NCI-H2107 treated with DMSO at 0.1 percent for 48 hours (cell line): ENCODE data around the gene DHRSX.
"Not testable (repeated sequence)": the region's sequence is repeated elsewhere in the genome, so short reads cannot be mapped to it uniquely, and the experiment has no call there.

Source experiments
- DNase-seq: peaks from one replicate; lab custom pipeline; 2025; ENCODE audit not compliant: unreplicated experiment; lab: John Stamatoyannopoulos, UW

Gene DHRSX

DNA sequence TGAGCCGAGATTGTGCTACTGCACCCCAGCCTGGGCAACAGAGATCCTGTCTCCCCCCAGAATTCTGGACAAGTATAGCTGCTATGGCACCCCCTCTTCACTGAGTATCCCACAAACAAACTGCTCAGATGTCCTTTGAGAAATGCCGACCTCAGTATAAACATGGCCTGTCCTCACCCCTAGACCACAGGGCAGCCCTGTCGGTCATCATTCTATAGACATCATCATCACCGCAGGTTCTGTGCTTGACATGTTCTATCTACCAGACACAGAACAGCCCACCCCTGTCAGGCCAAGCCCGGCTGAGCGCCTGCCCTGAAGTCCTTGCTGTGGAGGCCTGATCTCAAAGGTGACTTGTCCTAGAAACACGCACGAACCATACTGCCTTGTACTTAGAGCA, 232.9 kb downstream of the DHRSX start:
- no peak for DNase-seq

DNA sequence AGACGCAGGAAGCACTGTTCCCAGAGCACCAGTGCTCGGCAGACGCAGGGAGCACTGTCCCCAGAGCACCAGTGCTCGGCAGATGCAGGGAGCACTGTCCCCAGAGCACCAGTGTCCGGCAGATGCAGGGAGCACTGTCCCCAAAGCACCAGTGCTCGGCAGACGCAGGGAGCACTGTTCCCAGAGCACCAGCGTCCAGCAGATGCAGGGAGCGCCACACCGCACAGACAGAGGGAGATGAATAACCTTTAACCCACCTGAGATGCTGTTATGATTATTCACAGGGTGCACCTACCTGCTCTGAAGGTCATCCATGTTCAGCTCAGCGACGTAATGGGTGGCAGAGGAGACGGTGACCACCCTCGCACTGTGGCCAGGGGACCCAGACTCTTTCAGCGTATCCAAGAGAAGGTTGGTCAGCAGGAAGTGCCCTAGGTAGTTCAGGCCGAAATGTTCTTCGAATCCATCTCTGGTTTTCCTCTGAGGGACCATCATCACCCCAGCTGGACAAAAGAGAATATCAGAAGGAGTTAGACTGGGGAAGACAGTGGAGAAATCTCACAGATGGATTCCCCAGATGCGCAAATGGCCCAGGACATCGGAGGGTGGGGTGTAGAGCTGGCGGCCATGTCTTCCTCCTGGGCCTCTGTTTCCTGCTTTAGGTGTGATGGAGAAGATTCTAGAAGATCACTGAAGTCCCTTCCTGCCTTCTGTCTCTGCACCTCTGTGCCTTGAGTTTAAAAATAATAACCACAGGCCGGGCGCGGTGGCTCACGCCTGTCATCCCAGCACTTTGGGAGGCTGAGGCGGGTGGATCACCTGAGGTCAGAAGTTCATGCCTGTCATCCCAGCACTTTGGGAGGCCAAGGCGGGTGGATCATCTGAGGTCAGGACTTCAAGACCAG, 234.1 kb downstream of the DHRSX start:
- DNase-seq = no peak

GRCh38 chrX:2265658-2266444, 234.9 kb downstream of the DHRSX start:
- DNase-seq = not testable (repeated sequence)

DNA sequence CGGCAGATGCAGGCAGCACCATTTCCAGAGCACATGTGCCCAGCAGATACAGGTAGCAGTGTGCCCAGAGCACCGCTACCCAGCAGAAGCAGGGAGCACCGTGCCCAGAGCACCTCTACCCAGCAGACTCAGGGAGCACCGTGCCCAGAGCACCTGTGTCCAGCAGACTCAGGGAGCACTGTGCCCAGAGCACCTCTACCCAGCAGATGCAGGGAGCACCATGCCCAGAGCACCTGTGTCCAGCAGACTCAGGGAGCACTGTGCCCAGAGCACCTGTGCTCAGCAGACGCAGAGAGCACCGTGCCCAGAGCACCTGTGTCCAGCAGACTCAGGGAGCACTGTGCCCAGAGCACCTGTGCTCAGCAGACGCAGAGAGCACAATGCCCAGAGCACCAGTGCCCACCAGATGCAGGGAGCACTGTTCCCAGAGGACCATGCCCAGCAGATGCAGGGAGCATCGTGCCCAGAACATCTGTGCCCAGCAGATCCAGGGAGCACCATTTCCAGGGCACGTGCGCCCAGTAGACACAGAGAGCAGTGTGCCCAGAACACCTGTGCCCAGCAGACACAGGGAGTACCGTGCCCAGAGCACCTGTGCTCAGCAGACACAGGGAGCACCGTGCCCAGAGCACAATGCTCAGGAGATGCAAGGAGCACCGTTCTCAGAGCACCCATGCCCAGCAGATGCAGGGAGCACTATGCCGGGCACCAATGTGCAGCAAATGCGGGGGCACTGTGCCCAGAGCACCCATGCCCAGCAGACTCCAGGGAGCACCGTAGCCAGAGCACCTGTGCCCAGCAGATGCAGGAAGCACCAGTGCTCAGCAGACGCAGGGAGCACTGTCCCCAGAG, 236.4 kb downstream of the DHRSX start:
- no peak for DNase-seq

DNA sequence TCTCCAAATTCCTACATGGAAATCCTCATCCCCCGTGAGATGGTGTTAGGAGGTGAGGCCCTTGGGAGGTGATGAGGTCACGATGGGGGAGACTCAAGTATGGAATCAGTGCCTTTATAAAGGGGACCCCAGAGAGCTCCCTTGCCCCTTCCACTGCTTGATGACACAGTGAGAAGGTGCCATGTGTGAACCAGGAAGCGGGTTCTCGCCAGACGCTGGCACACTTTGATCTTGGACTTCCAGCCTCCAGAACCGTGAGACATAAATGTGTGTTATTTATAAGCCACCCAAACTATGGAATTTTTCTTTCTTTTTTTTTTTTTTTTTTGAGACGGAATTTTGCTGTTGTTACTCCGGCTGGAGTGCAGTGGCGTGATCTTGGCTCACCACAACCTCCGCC, 237.6 kb downstream of the DHRSX start:
- no peak for DNase-seq

GRCh38 chrX:2262668-2263055, 238.1 kb downstream of the DHRSX start:
- DNase-seq = no peak

DNA sequence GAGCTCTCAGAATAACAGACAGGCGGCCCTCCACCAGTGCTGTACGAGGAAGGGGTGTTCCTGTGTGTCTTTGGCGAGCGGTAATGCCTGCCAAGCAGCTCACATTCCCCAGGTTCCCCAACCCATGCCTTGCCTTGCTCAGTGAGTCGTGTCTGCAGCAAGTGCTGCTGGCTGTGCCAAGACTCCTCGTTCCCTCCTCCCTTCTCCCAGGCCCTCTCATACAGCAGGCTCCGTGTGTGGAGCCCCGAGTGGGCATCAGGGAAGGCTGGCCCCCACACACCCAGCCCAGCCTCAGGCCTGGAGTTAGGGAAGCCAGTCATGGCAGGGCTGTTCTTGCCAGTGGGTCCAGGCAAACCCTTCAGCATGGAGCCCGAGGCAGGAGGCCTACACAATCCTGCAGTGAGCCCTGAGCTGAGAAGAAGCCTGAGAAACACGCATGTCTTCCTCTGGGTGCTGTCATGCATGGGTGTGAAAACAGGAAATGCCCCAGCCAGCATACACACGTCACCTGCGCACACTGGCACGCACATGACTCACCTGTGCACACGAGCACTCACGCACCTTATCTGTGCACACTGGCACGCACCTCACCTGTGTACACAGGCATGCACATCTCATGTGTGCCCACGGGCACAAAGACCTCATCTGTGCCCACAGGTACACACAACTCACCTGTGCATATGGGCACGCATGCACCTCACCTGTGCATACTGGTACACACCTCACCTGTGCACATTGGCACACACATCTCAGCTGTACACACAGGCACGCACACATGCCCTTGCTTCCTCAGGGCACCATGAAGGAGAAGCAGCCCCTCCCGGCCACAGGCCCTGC, 238.7 kb downstream of the DHRSX start:
- no peak for DNase-seq

DNA sequence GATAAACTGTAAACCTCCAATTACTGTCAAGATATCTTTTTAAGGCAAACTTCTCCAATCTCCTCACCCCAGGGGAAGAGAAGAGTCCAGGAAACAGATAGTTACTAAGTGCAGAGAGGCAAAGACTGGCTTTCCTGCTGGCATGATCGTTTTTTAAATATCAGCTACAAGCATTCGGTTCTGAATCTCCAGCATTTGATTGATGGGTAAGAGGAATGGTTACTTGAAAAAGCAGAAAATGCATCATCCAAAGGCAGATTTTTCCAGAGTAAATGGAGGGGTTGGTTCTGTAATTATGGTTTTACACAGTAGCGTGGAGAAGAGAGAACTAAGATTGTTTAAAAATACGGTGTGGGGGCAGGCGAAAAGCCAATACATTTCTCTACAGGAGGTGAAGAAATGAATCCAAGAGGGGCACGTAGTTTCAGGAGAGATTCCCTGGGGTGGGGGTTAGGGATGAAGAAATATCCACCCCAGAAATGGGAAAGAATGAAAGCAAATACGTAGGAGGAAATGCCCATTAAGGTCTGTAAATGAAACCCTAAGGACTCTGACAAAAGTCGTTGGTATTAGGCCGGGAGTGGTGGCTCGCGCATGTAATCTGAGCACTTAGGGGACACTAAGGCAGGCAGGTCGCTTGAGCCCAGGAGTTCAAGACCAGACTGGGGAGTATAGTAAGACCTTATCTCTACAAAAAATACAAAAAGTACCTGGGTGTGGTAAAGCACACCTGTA, 248.3 kb downstream of the DHRSX start:
- DNase-seq = no peak

DNA sequence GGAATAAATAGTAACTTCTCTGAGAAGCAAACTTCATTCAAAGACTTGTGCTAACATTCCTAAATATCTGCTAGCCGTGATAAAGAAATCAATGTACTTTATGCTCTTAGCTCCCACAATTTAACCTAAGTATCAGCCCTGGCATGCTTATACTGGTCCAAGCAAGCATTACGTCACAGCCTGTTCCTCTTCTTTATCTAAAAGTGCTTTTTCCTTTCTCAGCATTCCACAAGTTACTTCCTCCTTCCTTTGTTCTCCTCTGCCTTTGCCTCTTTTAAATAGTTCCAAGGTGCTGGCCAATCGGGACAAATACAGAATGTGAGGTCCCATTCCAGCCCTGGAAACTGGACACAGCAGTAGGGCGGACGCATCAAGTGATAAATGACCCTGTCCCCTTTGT, 249.6 kb downstream of the DHRSX start:
- DNase-seq = no peak

DNA sequence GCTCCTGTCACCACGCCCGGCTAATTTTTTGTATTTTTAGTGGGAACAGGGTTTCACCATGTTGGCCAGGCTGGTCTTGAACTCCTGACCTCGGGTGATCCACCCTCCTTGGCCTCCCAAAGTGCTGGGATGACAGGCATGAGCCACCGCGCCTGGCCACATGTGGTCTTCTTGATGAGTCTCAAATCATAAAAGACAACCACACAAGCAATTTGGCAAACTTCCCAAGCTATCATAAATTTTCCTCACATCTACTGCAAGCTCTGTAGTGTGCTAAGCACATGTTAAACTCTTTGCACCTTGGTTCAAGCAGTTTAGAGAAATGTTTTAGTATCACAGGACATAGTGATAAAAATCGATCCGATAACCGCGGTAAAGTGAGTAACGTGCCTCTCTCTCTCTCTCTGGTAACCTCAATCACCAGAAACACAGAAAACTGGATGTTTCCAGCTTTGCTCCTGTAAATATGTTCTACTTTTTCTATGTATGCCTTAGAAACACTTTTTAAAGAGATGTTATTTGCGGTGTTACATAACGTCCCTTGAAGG, 256.8 kb downstream of the DHRSX start:
- no peak for DNase-seq

DNA sequence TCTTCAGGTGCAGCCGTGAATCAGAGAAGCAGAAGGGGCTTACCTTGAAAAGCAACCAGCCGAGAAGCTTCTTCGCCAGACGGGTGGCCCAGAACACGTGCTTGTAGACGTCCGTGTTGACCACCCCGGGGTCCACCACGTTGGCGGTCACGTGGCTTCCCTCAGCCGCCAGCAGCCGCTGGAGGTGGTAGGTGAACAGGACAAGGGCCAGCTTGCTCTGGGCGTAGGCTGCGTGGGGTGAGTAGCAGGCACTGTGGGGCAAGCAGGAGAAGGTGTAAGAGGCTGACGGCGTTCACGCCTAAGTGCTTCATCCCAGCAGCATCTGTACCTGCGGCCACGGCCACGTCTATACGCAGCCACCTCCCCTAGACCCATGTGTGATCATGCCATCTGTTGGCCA, 257.8 kb downstream of the DHRSX start:
- DNase-seq = no peak

- no peak for DNase-seq
These were observed 258.4 kb downstream of the DHRSX start for GRCh38 chrX:2242326-2242725.

DNA sequence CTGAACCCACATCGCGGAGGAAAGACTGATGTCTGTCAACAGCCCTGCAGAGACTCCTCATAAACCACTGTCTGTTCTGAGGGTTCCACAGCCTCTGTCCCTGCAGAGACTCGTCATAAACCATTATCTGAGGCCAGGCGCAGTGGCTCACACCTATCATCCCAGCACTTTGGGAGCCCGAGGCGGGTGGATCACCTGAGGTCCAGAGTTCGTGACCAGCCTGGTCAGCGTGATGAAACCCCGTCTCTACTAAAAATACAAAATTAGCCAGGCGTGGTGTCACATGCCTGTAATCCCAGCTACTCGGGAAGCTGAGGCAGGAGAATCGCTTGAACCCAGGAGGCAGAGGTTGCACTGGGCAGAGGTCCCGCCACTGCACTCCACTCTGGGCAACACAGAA, 259.3 kb downstream of the DHRSX start:
- not testable (repeated sequence) for DNase-seq

DNA sequence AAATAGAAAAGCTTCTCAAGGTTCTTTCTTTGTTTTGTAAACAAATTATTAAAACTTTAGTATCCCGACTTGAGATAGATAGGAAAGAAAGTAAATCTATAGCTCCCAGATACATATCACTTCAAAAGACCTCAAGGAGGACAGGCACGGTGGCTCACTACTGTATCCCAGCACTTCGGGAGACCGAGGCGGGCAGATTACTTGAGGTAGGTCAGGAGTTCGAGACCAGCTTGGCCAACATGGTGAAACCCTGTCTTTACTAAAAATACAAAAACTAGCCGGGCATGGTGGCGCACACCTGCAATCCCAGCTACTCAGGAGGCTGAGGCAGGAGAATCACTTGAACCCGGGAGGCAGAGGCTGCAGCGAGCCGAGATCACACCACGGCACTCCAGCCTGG, 260.0 kb downstream of the DHRSX start:
- DNase-seq = not testable (repeated sequence)

DNA sequence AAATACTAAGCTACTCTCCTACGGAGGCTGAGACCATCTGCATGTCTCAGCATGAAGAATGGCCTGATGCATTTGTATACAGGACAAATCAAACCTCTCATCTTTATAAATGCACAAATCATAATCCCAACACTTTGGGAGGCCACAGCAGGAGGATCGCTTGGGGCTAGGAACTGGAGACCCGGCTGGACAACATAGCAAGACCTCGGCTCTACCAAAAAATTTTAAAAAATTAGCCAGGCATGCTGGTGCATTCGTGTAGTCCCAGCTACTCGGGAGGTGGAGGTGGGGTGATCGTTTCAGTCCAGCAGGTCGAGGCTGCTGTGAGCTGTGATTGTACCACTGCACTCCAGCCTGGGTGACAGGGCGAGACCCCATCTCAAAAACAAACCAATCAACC, 262.8 kb downstream of the DHRSX start:
- no peak for DNase-seq

DNA sequence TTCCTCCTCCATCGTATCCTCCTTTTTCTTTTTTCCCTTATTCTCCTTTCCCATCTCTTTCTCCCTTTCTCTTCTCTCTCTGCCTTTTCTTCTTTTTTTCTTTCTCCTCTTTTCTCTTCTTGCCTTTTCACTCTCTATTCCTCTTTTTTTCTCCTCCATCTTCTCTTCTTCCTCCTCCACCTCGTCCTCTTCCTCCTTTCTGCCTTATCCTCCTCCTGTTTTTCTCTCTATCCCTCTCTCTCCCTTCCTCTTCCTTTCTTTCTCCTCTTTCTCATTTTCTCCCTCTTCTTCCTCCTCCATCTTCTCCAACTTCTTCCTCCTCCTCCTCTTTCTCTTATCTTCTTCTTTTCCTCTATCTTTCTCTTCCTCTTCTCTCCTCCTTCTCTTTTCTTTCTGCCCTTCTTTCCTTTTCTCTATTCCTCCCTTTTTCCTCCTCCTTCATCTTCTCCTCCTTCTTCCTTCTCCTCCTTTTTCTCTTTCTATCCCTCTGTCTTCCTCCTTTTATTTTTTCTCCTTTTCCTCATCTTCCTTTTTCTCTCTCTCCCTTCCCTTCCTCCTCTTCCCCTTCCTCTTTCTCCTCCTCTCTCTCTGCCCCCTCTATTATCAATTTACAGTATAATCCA, 269.1 kb downstream of the DHRSX start:
- DNase-seq = no peak

- no peak for DNase-seq
These were observed 270.3 kb downstream of the DHRSX start for GRCh38 chrX:2230457-2230856.

GRCh38 chrX:2228536-2228935, 272.2 kb downstream of the DHRSX start:
- no peak for DNase-seq
